HFFc6 (cell line): ENCODE results near the gene TIMM13. TPM values are rescaled to one million over a fixed set of nuclear protein-coding genes. Genes with fewer than 3 reads are reported as not detected.

Experiments used
- DNase-seq: peaks from one replicate; pipeline ENCODE4 v3.0.0-alpha.2; 2018
- H3K27ac Mint-ChIP-seq: 2 replicates; pipeline ENCODE4 v1.8.0; 2020; ENCODE audit warnings: mild to moderate bottlenecking, mixed read lengths
- H3K27me3 Mint-ChIP-seq: 2 replicates; pipeline ENCODE4 v1.8.0; 2021; ENCODE audit warnings: mild to moderate bottlenecking, moderate library complexity, mixed read lengths; ENCODE audit not compliant: insufficient read depth
- H3K36me3 Mint-ChIP-seq: 2 replicates; pipeline ENCODE4 v1.8.0; 2021; ENCODE audit warnings: low read depth, mixed read lengths
- H3K4me1 Mint-ChIP-seq: 2 replicates; pipeline ENCODE4 v1.8.0; 2020; ENCODE audit warnings: low read depth, mixed read lengths
- H3K4me3 Mint-ChIP-seq: 2 replicates; pipeline ENCODE4 v1.8.0; 2020; ENCODE audit warnings: mild to moderate bottlenecking, moderate library complexity, mixed read lengths
- H3K9me3 Mint-ChIP-seq: 2 replicates; pipeline ENCODE4 v1.8.0; 2020; ENCODE audit warnings: mild to moderate bottlenecking, mixed read lengths
- total RNA-seq, 6 experiments: library from RNA; stranded (reverse); fragmentation: NEBNext Ultra II Directional; extraction: Animal tissue kit (Norgen Biotek cat#: 25700); gene quantifications; 2 replicates in 1 of 6; 3 replicates in 5 of 6; pipeline ENCODE4 v1.2.3, GENCODE V29; 2021
- TF ChIP-seq, protein P1 (sequence below): fragments of 200-600 bp; sonication (generic); IDR thresholded peaks from 2 replicates; pipeline ENCODE4 v1.5.0; 2021; ENCODE audit warnings: antibody characterized with exemption, mild to moderate bottlenecking

Gene TIMM13
- total RNA-seq, 6 experiments from 2014 or later = 87.2 to 124 (median 98.8) TPM

DNA sequence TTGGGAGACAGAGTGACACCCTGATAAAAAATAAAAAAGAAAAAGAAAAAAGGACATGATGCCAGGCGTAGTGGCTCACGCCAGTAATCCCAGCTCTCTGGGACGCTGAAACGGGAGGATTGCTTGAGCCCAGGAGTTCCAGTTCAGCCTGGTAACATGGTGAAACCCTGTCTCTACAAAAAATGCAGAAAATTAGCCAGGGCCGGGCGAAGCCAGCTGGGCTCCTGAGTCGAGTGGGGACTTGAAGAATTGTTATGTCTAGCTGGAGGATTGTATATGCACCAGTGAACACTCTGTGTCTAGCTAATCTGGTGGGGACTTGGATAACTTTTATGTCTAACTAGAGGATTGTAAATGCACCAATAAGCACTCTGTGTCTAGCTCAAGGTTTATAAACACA is 35.0 kb downstream of the TIMM13 start:
- no peaks in the 10 kb centered on the region; the same call in 1 of the 2 replicates for H3K36me3 Mint-ChIP-seq
- DNase-seq = no peak
- H3K27me3 Mint-ChIP-seq = peaks cover 10% of the 10 kb centered on the region
- TF ChIP-seq, protein P1, sequence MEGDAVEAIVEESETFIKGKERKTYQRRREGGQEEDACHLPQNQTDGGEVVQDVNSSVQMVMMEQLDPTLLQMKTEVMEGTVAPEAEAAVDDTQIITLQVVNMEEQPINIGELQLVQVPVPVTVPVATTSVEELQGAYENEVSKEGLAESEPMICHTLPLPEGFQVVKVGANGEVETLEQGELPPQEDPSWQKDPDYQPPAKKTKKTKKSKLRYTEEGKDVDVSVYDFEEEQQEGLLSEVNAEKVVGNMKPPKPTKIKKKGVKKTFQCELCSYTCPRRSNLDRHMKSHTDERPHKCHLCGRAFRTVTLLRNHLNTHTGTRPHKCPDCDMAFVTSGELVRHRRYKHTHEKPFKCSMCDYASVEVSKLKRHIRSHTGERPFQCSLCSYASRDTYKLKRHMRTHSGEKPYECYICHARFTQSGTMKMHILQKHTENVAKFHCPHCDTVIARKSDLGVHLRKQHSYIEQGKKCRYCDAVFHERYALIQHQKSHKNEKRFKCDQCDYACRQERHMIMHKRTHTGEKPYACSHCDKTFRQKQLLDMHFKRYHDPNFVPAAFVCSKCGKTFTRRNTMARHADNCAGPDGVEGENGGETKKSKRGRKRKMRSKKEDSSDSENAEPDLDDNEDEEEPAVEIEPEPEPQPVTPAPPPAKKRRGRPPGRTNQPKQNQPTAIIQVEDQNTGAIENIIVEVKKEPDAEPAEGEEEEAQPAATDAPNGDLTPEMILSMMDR = no peak
- H3K27ac Mint-ChIP-seq = no peak overlapping the region
- peaks cover 8% of the 10 kb centered on the region; the same call in 1 of the 2 replicates for H3K9me3 Mint-ChIP-seq
- no peak overlapping the region for H3K4me3 Mint-ChIP-seq
- H3K4me1 Mint-ChIP-seq = peaks cover 5% of the 10 kb centered on the region; the same call in 1 of the 2 replicates

DNA sequence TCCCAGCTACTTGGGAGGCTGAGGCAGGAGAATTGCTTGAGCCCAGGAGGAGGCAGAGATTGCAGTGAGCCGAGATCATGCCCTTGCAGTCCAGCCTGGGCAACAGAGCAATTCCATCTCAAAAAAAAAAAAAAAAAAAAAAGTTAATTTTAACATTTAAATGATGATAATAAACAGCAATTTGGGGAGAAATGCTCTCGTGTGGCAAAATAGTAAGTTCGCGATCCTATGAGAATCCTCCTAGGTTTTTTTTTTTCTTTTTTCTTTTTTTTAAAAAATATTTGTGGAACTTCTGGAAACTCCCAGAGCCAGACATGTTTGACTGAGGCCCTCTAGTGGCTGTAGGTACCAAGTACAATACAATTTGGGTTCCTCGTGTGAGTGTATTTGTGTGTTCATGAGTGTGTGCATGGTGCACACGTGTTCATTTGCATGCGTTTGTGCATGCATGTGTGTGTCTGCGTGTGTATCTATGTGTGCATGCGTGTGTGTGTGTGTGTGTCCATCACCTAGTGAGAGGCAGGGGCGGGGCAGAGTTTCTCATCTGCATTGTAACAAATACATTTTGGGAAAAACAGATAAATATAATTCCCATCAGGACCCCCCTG is 36.2 kb downstream of the TIMM13 start:
- TF ChIP-seq, protein P1 = peak; percentile 92
- Mint-ChIP-seq H3K4me1 (peaks cover 5% of the 10 kb centered on the region; the same call in 1 of the 2 replicates), H3K9me3 (peaks cover 8% of the 10 kb centered on the region; the same call in 1 of the 2 replicates), H3K36me3 (no peaks in the 10 kb centered on the region; the same call in 1 of the 2 replicates), H3K27ac (no peak overlapping the region), H3K27me3 (peaks cover 10% of the 10 kb centered on the region), H3K4me3 (no peak overlapping the region)
- peak; percentile 65 for DNase-seq

DNA sequence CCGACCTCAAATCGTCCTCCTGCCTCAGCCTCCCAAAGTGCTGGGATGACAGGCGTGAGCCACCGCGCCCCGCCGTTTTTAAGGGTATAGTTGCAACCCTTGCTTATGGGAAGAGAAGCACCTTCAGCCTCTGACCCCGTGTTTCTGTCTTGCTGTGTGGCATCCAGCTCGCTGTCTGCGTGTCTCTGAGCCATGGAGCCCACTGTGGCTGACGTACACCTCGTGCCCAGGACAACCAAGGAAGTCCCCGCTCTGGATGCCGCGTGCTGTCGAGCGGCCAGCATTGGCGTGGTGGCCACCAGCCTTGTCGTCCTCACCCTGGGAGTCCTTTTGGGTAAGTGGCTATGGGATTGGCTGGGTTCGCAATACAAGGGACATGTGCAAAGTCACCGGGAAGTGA is 37.8 kb downstream of the TIMM13 start:
- H3K27ac Mint-ChIP-seq = no peak overlapping the region
- H3K4me3 Mint-ChIP-seq = no peak overlapping the region
- TF ChIP-seq, protein P1 = no peak
- DNase-seq = no peak
- peaks cover 8% of the 10 kb centered on the region; the same call in 1 of the 2 replicates for H3K9me3 Mint-ChIP-seq
- no peaks in the 10 kb centered on the region; the same call in 1 of the 2 replicates for H3K36me3 Mint-ChIP-seq
- H3K27me3 Mint-ChIP-seq = peaks cover 8% of the 10 kb centered on the region
- H3K4me1 Mint-ChIP-seq = peaks cover 12% of the 10 kb centered on the region

DNA sequence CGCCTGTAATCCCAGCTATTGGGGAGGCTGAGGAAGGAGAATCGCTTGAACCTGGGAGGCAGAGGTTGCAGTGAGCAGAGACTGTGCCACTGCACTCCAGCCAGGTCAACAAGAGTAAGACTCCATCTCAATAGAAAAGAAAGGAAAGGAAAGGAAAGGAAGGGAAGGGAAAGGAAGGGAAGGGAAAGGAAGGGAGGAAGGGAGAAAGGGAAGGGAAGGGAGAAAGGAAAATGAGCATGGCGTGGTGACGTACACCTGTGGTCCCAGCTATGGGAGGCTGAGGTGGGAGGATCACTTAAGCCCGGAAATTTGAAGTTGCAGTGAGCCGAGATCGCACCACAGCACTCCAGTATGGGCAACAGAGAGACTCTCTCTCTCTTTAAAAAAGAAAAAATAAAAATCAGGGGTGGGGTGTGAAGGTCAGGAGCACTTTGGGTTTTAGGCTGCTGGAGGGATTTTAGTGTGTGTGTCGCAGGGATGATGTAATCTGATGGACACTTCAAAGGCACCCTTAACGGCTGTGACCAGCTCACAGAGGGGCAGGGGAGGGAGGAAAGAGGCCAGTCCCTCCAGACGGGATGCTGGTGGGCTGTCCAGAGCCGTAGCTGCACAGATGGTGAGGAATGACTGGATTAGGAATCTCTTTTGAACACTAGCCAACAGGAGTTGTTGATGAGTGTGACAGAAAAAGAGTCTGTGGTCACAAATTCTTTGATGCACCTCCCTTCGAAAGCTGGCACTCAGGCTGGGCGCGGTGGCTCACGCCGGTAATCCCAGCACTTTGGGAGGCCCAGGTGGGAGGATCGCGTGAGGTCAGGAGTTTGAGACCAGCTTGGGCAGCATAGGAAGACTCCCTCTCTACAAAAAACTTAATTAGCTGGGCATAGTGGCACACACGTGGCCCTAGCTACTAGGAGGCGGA is 39.8 kb downstream of the TIMM13 start:
- H3K9me3 Mint-ChIP-seq = no peaks in the 10 kb centered on the region
- no peaks in the 10 kb centered on the region for H3K36me3 Mint-ChIP-seq
- peaks cover 6% of the 10 kb centered on the region for H3K27me3 Mint-ChIP-seq
- H3K4me3 Mint-ChIP-seq = no peak overlapping the region
- no peak for DNase-seq
- TF ChIP-seq, protein P1 = no peak
- H3K4me1 Mint-ChIP-seq = peaks cover 19% of the 10 kb centered on the region
- no peak overlapping the region for H3K27ac Mint-ChIP-seq

DNA sequence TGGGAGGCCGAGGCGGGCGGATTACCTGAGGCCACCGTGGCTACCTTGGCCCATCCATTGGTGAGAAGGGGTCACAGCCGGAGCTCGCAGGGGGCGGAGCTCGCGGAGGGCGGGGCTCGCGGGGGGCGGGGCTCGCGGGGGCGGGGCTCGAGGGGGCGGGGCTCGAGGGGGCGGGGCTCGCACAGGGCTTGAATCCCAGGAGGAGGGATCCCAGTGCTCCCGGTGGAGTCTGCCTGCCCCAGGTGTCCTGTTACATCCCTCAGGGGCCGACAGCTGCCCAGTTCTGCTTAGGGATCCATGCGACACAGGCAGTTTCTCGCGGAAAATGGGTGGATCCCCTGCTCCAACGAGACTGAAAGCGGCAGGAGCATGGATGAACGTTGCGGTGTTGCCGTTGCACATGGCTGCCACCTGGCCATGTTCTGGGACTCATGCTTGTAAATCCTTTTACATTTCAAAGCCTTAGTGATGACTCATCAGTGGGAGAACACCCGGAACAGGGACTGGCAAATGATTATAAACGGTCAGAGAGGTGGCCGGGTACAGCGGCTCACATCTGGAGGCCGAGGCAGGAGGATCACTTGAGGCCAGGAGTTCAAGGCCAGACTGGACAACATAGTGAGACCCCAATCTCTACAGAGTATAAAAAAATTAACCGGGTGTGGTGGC is 42.2 kb downstream of the TIMM13 start:
- Mint-ChIP-seq H3K4me1 (peaks cover 14% of the 10 kb centered on the region), H3K4me3 (peak overlapping the region; percentile 54), H3K9me3 (peaks cover 10% of the 10 kb centered on the region), H3K36me3 (peaks cover 6% of the 10 kb centered on the region), H3K27me3 (peaks cover 5% of the 10 kb centered on the region), H3K27ac (peak overlapping the region; percentile 59; the same call in 1 of the 2 replicates)
- TF ChIP-seq, protein P1 = no peak
- DNase-seq = peak; percentile 80
